Diencephalon (tissue), 1 donor: Measurements from ENCODE around the gene ARL16. TPM values are rescaled to one million over a fixed set of nuclear protein-coding genes. Genes with fewer than 3 reads are reported as not detected.

Experiments used
- small RNA-seq: library from RNA; depleted of rRNA; stranded (forward); fragments of <200 nt; gene quantifications from one replicate; pipeline ENCODE3, GENCODE V24; 2014
- total RNA-seq: library from RNA; depleted of rRNA; stranded (reverse); fragments of >200 nt; gene quantifications from one replicate; pipeline ENCODE4 v1.2.3, GENCODE V29; 2014

The ARL16 gene, protein sequence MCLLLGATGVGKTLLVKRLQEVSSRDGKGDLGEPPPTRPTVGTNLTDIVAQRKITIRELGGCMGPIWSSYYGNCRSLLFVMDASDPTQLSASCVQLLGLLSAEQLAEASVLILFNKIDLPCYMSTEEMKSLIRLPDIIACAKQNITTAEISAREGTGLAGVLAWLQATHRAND
- total RNA-seq = 43.1 TPM

DNA sequence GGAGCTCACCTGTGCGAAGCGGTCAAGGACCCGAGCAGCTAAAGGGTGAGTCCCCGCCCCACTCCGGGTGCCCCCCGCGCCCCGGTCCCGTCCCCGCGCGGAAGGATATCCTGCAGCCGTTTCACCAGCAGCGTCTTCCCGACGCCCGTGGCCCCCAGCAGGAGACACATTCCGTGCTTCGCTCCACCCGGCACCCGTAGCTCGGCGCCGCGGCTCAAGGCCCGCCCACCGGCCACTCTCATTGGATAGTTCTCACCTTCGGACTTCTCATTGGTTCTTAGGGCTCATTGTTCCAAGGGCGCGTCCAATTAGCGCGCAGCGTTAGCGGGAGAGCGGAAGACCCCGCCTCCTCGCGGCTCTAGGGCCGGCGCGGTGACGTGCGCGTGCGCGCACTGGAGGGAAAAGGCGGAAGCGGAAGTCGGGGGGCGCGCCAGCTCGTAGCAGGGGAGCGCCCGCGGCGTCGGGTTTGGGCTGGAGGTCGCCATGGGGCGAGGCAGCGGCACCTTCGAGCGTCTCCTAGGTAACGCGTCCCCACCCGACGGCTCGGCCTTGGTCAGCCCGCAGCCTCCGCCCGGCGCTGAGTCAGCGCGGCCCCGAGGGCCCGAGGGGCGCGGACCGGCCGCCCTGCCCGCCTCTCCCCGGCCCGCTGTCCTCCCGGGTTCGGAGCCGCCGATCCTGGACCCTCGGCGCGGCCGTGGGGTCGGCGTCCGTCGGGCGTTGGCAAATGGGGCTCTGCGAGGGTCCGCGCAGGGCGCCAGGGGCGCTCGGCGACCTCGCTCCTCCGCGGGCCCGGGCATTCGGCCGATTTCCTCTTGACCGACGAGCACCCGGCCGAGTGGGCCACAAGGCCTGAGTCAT is at the start of gene ARL16, which contains the start of gene HGS:
TSS of gene ARL16 (minus strand) at position 214 of the 858 bp plus-strand sequence. CDS start at position 170, 44 bp downstream.
TSS of gene HGS (plus strand) at position 428 of the 858 bp plus-strand sequence. CDS start at position 484, 56 bp downstream.

DNA sequence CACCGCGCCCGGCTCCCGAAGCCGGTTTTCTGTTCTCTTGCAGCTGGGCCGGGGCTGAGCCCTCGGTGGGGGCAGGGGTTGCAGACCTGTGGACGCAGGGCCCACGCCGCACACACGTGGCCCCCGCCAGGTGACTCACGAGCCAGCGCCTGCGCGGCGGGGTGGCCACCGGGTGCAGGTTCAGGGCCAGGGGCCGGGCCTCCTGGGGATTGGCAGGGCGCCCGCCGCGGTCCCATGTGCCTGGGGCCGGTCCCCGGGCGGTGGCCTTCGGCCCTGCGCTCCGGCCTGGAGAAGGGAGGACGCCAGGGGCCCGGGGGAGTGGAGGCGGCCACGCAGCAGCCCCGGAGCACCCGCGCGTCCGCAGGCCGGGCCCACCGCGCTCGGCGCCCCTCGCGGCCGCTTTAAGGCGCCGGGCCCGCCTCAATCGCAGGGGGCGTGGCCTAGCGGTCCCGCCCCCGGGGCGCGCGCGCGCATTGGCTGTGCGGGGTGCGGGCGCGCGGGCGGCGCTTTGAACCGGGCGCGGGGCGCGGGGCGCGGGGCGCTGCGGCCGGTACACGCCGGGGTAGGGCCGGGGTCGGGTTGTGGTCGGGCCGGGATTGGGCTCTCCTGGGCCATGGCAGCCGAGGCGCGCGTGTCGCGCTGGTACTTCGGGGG is 28.3 kb upstream of the ARL16 start, which contains the start of gene SLC25A10:
TSS of gene SLC25A10 (plus strand) at position 471 of the 654 bp plus-strand sequence. CDS start at position 614, 143 bp downstream.

DNA sequence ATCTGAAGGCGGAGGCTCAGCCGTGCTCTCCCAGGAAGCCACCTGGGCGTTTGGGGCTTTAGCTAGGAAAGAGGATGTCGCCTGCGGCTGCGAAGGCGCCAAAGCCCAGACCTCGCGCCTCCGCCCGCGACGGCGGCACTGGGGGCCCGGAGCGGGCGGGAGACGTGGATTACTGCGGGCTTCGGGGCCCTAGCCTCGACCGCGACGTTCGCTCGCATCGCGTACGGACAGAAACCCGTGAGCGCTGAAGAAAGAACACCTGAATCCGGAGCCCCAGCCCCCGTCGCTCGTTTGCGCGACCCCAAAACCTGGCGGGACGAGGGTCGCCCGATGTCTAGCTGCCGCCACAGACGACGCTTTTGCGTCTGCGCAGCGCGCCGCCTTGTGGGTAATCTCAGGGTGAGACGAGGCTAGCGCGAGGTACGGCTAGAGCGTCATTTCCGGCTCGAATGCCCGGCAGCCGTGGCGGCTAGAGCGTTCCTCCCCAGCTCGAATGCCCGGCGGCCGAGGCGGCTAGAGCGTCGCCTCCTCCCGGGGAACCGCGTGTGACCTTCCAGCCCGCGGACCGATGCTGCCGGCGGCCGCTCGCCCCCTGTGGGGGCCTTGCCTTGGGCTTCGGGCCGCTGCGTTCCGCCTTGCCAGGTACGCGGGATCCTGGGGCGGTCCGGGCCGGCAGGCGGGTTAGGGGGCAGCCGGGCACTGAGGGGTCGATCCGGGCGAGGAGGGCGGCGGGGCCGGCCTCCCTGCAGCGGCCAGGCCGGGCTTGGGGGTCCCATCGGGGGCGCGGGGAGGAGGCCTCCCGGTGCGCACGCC is 19.5 kb upstream of the ARL16 start, which contains the start of gene MRPL12:
TSS of gene MRPL12 (plus strand) at position 434 of the 813 bp plus-strand sequence. CDS start at position 569, 135 bp downstream.

DNA sequence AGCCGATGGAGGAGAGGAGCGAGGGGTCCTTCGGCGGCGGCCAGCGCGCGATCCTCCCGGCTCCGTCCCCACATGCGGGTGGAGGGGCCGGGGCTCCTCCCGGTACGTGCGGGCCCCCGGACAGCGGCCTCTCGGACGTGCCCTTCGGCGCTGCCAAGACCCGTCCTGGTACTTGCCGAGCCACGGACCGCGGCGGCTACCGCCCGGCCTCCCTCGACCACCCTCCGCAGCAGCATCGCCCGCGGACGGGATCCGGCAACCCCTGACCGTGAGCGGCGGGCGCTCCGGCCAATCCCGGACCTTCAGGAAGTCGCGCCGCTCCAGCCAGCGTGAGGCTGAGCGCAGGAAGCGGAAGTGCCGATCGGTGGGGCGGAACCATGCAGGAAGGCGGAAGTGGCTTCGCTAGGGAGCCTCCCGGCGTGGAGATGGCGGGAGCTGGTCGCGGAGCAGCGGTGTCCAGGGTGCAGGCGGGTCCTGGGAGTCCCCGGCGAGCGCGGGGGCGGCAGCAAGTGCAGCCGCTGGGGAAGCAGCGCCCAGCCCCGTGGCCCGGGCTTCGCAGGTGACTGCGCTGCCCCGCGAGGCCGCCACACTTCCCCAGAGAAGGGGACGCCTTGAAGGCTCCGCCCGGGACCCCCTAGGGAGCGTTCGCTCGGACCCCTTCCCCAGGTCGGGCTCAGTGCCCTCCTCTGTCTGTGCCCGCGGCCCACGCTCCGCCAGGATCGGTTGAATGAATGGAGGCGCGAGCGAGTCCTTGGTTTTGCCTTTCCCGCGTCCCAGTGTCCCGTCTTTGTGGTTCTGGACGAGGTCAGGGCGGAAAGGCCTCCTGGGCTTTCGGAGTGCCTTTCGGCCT is 17.0 kb downstream of the ARL16 start, which contains the start of the genes CCDC137 and OXLD1:
TSS of gene CCDC137 (plus strand) at position 396 of the 850 bp plus-strand sequence. CDS start at position 426, 30 bp downstream.
TSS of gene OXLD1 (minus strand) at position 264 of the 850 bp plus-strand sequence. CDS start at position 236, 28 bp downstream.

DNA sequence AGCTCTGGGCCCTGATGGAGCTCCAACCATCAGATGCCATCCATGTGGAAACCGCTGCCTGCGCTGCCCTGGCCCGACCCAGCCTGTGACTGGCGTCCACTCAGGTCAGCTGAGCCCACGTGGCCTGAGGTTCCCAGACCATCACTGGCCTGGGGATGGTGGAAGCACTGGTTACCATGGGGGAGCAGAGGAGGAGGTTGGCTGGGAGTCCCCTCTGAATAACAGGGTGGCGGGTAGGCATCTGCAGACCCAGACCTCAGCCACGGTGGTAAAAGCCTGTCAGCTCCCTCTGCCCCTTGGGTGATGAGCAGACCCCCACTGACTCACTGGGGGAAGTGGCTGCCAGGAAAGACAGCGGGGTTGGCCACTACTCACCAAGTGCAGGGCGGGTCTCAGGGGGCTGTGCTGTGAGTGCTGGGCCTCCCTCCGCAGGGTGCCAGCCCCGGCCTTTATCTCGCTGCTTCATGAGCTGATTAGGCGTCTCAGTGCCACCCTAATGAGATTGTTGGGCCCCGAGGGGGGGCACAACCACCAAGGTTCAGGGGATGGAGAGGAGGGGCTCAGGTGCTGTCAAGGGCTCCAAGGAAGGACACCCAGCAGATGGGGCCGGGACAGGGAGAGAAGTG is 27.4 kb downstream of the ARL16 start, which contains the start of gene PDE6G:
TSS of gene PDE6G (minus strand) at position 425 of the 626 bp plus-strand sequence. CDS start 3,237 bp downstream, outside the sequence.

DNA sequence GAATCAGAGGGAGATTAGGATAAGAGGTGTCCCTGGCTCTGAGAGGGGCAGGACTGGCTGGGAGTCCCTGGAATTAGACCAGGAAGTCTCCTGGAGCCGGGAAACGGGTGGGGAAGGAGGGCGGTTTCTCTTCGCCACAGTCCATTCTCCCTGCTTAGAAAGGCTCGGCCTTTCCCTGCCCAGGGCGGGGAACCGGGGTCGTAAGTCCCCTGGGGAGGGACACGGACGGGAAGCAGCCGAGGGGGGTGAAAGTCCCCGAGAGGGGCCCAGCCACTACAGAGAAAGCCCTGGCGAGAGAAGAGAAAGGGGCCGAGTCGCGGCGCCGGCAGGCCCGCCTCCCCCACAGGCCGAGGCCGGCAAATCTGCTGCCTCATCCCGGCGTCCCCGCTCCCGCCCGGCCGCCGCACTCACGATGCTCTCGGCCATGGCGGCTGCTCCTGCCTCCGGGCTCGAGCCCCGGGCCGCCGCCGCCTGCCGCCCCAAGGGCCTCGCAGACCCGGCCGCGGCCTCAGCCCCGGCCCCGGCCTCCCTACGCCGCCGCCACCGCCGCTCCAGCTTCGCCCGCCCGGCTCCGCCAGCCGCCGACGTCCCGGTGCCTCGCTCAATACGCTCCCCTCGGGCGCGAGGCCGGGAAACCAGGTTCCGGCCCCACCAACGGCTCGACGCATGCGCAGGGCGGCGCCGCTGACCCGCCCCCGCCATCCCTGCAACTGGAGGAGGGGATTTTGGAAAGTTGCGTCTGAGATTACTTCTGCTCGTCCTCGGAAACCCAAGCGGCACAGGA is 46.9 kb downstream of the ARL16 start, which contains the start of the genes NPLOC4 and TSPAN10:
TSS of gene NPLOC4 (minus strand) at position 608 of the 784 bp plus-strand sequence. CDS start at position 426, 182 bp downstream.
TSS of gene TSPAN10 (plus strand) at position 692 of the 784 bp plus-strand sequence. CDS start 5,217 bp downstream, outside the sequence.

Small RNA genes lying within 50 kb of the gene (small RNA-seq; reads per million reads assigned to genes)
- not detected for gene MIR6786

Other genes with a start within 250 kb of the ARL16 start
- 6,622 TPM for gene ACTG1, start 171.0 kb downstream of the ARL16 start, total RNA-seq
- 1.4 TPM for gene FSCN2, start 155.4 kb downstream of the ARL16 start, total RNA-seq
- 36.9 TPM for gene FAAP100, start 131.4 kb downstream of the ARL16 start, total RNA-seq
- 48.0 TPM for gene NPLOC4, start 46.7 kb downstream of the ARL16 start, total RNA-seq
- gene TSPAN10, start 46.6 kb downstream of the ARL16 start, total RNA-seq = 0.23 TPM
- not detected for gene PDE6G, start 27.3 kb downstream of the ARL16 start, total RNA-seq
- 9.9 TPM for gene OXLD1, start 17.2 kb downstream of the ARL16 start, total RNA-seq
- gene CCDC137, start 17.1 kb downstream of the ARL16 start, total RNA-seq = 7.6 TPM
- 47.1 TPM for gene HGS, start 214 bp upstream of the ARL16 start, total RNA-seq
- gene MRPL12, start 19.6 kb upstream of the ARL16 start, total RNA-seq = 8.5 TPM
- 13.6 TPM for gene SLC25A10, start 28.5 kb upstream of the ARL16 start, total RNA-seq
- not detected for gene GCGR, start 120.4 kb upstream of the ARL16 start, total RNA-seq
- 88.1 TPM for gene MCRIP1, start 149.5 kb upstream of the ARL16 start, total RNA-seq
- not detected for gene PPP1R27, start 151.3 kb upstream of the ARL16 start, total RNA-seq
- 90.9 TPM for gene P4HB, start 176.7 kb upstream of the ARL16 start, total RNA-seq
- gene ARHGDIA, start 187.5 kb upstream of the ARL16 start, total RNA-seq = 33.2 TPM
- gene ALYREF, start 207.8 kb upstream of the ARL16 start, total RNA-seq = 80.3 TPM
- gene ANAPC11, start 207.9 kb upstream of the ARL16 start, total RNA-seq = 69.2 TPM
- 4.2 TPM for gene NPB, start 218.4 kb upstream of the ARL16 start, total RNA-seq
- 28.8 TPM for gene PCYT2, start 227.6 kb upstream of the ARL16 start, total RNA-seq
- gene SIRT7, start 234.4 kb upstream of the ARL16 start, total RNA-seq = 9.0 TPM
- 18.5 TPM for gene MAFG, start 243.9 kb upstream of the ARL16 start, total RNA-seq